Measurements from ENCODE around the gene FOXC2.

FOXC2 gene

DNA sequence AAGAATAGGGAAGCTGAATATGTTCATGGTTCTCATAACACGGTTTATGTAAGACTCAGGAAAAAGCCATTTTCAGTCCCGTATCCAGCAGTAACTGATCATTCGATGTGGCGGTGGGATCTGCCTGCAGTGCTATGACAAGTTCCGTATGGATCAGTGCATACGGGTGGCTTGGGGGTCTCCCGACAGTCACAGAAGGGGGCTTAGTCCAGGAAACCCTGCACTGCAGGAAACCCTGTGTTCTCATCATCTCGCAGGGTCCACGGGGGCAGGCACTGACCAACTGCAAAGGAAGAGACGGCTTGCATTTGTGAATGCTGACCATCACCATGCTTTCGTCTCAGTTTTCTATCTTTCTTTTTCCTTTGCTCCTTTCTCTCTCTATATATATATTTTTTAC, 19.3 kb upstream of the FOXC2 start:
- TF ChIP-seq, protein P1, sequence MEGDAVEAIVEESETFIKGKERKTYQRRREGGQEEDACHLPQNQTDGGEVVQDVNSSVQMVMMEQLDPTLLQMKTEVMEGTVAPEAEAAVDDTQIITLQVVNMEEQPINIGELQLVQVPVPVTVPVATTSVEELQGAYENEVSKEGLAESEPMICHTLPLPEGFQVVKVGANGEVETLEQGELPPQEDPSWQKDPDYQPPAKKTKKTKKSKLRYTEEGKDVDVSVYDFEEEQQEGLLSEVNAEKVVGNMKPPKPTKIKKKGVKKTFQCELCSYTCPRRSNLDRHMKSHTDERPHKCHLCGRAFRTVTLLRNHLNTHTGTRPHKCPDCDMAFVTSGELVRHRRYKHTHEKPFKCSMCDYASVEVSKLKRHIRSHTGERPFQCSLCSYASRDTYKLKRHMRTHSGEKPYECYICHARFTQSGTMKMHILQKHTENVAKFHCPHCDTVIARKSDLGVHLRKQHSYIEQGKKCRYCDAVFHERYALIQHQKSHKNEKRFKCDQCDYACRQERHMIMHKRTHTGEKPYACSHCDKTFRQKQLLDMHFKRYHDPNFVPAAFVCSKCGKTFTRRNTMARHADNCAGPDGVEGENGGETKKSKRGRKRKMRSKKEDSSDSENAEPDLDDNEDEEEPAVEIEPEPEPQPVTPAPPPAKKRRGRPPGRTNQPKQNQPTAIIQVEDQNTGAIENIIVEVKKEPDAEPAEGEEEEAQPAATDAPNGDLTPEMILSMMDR (IDR thresholded peaks at IDR 0.05): no peak
- Histone ChIP-seq H3K4me3 (no peak overlapping the region), H3K27ac (no peak overlapping the region)
- DNase-seq (ENCODE audit: low spot score): no peak

DNA sequence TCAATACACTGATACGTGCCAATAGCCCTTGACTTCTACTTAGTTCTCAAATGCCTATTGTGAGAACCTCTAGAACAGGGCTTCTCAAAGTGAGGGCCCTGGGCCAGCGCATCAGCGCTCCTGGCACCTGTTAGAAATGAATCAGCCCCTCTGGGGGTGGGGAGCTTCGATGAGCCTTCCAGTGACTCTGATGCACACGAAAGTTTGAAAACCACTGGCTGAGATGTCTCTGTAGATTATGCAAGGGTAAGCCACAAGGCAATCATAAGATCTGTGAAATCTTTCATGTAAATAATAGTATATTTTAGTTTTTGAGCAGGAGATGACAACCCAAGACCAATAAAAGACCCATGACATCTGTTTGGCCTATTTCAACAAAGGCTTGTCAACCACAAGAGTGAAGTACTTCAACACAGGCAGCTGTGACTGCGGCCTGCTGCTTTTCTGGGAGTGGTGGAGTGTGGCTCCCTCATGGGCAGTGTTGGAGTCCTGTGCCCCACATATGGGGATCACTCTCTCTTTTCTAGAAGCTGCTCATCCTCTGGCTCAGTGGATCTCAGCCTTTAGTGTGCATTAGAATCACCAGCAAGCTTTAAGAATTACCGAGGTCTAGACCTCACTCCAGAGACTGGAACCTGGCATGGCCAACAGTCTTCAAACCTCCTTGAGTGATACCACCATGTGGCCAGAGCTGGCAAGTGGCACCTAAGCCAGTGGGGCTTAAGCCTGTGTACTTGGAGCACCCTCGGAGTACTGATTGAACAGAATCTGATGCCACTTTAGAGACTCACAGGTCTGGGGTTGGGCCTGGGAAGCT, 17.3 kb upstream of the FOXC2 start:
- TF ChIP-seq, protein P1 (IDR thresholded peaks at IDR 0.05): no peak
- H3K27ac ChIP-seq: no peak overlapping the region
- no peak overlapping the region for H3K4me3 ChIP-seq
- no peak for DNase-seq (ENCODE audit: low spot score)

DNA sequence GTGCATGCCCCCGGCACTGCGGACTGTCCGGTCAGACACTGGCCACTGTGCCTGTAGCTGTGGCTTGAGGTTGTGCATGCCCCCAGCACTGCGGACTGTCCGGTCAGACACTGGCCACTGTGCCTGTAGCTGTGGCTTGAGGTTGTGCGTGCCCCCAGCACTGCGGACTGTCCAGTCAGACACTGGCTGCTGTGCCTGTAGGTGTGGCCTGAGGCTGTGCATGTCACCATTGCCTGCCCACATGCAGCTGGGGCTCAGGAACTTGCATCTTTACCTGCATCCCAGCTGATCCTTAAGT, 16.8 kb upstream of the FOXC2 start:
- no peak for DNase-seq (ENCODE audit: low spot score)
- TF ChIP-seq, protein P1 (IDR thresholded peaks at IDR 0.05): no peak
- Histone ChIP-seq H3K27ac (no peak overlapping the region), H3K4me3 (no peak overlapping the region)

DNA sequence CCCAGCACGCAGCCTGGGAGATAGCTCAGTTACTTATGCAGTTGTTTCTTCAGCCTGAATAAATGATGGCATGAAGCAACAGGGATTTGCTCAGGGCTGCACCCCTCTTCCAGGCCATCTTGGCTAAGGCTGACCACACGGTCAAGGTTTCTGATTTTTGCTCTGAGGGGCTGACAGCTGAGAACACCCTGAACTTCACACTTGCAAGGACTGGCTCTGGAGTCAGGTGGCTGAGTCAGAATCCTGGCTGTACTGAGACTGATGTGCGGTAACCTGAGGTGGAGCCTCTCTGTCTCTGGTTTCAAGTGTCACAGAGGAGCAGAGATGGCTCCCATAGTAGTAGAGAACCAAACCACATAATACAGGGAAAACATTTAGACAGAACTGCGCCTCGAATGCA, 16.3 kb upstream of the FOXC2 start:
- Histone ChIP-seq H3K4me3 (no peak overlapping the region), H3K27ac (no peak overlapping the region)
- TF ChIP-seq, protein P1 (IDR thresholded peaks at IDR 0.05): no peak
- DNase-seq (ENCODE audit: low spot score): no peak

DNA sequence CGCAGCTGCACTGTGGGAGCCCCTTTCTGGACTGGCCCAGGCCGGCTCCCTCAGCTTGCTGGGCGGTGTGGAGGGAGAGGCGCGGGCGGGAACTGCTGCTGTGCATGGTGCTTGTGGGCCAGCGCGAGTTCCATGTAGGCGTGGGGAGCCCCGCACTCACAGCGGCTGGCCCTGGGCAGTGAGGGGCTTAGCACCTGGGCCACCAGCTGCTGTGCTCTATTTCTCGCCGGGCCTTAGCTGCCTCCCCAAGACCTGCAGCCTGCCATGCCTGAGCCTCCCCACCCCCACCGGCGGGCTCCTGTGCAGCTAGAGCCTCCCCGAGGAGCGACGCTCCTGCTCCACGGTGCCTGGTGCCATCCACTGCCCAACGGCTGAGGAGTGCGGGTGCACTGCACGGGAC, 13.3 kb upstream of the FOXC2 start:
- H3K27ac ChIP-seq: no peak overlapping the region
- H3K4me3 ChIP-seq: no peak overlapping the region
- TF ChIP-seq, protein P1 (IDR thresholded peaks at IDR 0.05): no peak
- DNase-seq (ENCODE audit: low spot score): no peak

DNA sequence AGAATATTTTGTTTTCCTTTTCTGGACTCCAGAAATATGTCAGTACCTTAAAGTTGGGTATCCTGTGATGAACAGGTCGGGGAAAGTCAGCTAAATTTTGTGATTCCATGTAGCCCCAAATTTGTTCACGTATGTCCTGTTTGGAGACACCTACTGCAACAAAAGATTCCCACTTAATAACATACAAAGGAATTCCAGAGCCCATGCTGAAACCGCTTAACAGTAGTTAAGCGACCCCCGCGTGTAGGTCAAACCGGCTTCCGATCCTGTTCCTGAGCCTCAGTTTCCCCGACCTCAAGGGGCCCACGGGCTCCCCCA, 12.1 kb upstream of the FOXC2 start:
- H3K27ac ChIP-seq: peak overlapping the region; percentile 90 to 91
- DNase-seq (ENCODE audit: low spot score): no peak
- TF ChIP-seq, protein P1 (IDR thresholded peaks at IDR 0.05): no peak
- H3K4me3 ChIP-seq: peak overlapping the region; percentile 97

DNA sequence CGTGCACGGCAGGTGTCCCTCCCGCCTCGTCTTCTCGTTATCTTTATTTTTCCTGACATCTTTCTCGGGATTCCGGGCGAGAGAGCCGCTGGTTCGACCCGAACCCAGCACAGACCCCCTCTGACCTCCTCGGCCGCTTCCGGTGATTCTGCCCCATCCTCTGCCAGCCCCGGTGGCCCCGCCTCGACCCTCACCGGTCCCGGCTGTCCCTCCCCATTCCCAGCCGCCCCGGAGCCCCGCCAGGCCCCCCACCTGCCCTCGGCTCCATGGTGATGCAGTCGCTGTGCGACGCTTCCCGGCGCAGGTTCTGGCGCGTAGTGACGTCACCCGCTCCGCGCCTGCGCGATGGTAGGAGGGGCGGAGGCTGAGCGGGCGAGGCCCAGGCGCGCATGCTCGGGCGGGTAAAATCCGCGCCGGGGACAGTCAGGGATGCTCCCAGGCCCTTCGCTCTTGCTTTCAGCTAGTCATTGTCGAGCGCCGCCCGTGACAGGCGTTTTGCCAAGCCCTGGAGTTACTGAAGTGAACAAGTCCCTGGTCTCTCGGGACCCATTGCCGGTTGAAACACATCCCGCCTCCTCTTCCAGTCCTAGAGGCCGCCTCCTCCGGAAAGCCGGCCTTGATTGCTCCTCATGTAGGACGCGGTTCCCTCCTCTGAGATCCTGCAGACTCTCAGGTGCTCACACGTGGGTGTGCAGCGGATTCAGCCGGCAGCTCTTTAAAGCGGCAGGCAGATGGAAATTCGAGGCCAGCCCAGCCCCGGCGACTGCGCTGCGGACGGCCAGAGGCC, 11.5 kb upstream of the FOXC2 start, which contains the start of gene MTHFSD:
Gene MTHFSD, minus strand, starts transcription at position 319 of the 787 bp plus-strand sequence. Its CDS starts 51 bp downstream, at position 268.
- TF ChIP-seq, protein P1 (IDR thresholded peaks at IDR 0.05): no peak
- Histone ChIP-seq H3K27ac (peak within 1 kb of the TSS; percentile 90 to 91), H3K4me3 (peak within 1 kb of the TSS; percentile 97)
- peak; percentile 96 for DNase-seq (ENCODE audit: low spot score)
